22Rv1 (cell line): Measurements from ENCODE around the gene RFC2.

Source experiments
- H3K27ac ChIP-seq: fragments of 450-650 bp; 2 replicates; pipeline ENCODE4 v1.5.1; 2017
- CTCF ChIP-seq: fragments of 450-650 bp; IDR thresholded peaks from 2 replicates; pipeline ENCODE4 v1.5.1; 2017; ENCODE audit warnings: mild to moderate bottlenecking
- ZFX ChIP-seq: fragments of 450-650 bp; IDR thresholded peaks from 2 replicates; pipeline ENCODE4 v1.6.1; 2017; ENCODE audit warnings: antibody characterized with exemption, borderline replicate concordance

Gene RFC2

GRCh38 chr7:74187915-74188675 is 66.1 kb downstream of the RFC2 start:
- H3K27ac ChIP-seq: no peak overlapping the region
- no peak for TF ChIP-seq CTCF
- no peak for TF ChIP-seq ZFX

DNA sequence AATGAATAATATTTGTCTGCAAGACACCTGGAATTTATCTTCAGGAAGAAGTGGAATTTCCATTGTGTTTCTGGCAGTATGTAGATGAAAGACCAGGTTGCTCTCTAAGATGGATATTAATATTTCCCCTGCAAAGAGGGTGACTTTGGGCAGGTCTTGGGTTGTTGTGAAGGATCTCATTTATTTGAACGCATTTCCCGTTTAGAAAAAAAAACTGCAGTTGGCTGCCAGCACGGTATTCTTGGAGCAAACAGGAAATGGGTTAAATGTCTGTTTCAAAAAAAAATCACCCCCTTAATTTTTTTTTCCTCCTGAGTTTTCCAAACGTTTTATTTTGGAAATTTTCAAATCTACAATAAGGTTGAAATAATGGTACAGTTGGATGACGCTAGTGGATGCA is 68.6 kb downstream of the RFC2 start:
- H3K27ac ChIP-seq: no peak overlapping the region
- TF ChIP-seq ZFX (no peak), CTCF (no peak)

- TF ChIP-seq ZFX (no peak), CTCF (no peak)
- no peak overlapping the region for H3K27ac ChIP-seq
These were observed 69.2 kb downstream of the RFC2 start for GRCh38 chr7:74185016-74185415.

- H3K27ac ChIP-seq: peak overlapping the region; percentile 54
- TF ChIP-seq CTCF: peak; percentile 80
- no peak for TF ChIP-seq ZFX
These were observed 70.3 kb downstream of the RFC2 start for GRCh38 chr7:74183653-74184450.

DNA sequence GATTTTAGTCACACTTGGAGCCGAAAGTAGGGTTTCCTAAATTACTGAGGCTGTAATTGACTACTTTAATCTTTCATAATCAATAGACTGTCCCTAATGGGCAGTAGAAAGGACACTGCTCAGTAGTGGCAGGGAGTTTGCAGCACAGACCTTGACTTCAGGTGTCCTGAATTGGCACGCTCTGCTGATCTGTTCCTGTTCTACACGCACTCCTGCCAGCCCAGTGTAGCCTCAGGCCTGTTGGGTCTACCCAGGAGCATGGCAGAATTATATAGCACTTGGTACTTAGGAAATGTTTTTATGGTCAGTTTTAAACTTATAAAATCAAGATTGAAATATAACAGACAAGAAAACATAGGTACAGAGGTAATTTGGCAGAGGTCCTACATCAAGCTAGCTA is 71.1 kb downstream of the RFC2 start:
- TF ChIP-seq ZFX (no peak), CTCF (no peak)
- peak overlapping the region; percentile 54 for H3K27ac ChIP-seq

- TF ChIP-seq ZFX (no peak), CTCF (no peak)
- H3K27ac ChIP-seq: peak overlapping the region; percentile 54
These were observed 71.6 kb downstream of the RFC2 start for GRCh38 chr7:74182453-74183090.

DNA sequence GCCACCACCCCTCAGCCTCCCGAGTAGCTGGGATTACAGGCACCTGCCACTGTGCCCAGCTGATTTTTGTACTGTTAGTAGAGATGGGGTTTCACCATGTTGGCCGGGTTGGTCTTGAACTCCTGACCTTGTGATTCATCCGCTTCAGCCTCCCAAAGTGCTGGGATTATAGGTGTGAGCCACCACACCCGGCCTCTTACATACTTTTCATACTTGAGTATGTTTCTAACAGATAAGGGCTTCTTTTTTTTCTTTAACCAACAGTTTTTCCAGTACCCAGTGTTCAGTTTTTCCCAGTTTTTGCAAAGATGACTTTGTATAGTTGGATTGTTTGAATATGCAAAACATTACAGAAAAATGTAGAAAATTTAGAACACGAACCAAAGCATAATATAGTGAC is 72.4 kb downstream of the RFC2 start:
- no peak overlapping the region for H3K27ac ChIP-seq
- no peak for TF ChIP-seq ZFX
